ENCODE results near the gene HEATR9. TPM values are rescaled to one million over a fixed set of nuclear protein-coding genes. Genes with fewer than 3 reads are reported as not detected.

Gene HEATR9
- total RNA-seq, 1 donor from 2014 or later: 0.09 TPM

DNA sequence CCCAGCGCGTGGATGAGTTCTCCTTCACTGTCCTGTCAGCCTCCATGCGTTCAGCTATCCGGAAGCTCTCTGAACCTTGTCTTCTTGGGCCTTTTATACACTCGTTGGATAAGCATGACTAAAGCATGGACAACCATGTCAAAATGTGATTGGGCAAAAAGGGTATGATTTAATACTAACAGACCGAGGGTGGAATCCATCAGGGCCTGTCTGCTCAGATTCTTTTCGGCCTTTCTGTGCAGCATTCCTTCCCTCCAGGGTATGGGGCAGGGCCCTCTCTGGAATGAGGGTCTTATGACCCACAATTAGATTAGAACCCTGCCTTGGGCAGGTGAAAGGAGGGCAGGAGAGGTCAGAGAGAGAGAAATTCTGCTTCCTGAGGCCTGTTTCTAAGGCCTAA lies 25.5 kb upstream of the HEATR9 start:
- DNase-seq (ENCODE audit: low spot score): no peak

DNA sequence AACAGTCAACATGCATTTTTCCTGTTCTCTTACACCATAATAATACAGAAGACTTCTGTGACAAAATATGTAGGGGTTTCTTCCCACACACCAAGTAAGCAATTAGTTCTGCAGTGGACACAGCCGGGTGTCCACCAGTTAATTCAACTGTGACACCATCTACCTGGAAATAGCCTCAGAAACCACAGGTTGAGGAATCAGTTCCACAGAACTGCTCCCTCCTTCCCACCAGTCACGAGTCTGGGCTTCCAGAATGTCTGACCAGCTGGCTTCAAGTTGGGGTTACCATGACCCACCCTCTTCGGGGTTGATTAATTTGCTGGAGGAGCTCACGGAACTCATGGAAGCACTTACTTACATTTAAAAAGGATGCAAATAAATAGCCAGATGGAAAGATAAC lies 25.1 kb upstream of the HEATR9 start:
- DNase-seq (ENCODE audit: low spot score): no peak

GRCh38 chr17:35892091-35893035 lies 23.7 kb upstream of the HEATR9 start:
- DNase-seq (ENCODE audit: low spot score): no peak

DNA sequence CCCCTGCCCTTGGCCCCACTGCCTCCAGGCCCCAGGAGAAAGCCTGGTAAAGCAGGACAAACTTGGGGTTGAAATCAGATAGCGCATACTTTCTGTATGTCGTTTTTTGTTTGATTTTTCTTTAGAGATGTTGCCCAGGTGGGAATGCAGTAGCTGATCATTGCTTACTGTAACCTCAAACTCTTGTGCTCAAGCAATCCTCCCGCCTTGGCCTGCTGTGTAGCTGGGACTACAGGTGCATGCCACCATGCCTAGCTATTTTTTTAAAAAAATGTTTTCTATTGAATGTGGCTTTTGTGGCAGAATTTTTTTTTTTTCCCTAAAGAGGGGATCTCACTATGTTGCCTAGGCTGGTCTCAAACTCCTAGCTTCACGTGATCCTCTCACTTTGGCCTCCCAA lies 22.6 kb upstream of the HEATR9 start:
- no peak for DNase-seq (ENCODE audit: low spot score)

DNA sequence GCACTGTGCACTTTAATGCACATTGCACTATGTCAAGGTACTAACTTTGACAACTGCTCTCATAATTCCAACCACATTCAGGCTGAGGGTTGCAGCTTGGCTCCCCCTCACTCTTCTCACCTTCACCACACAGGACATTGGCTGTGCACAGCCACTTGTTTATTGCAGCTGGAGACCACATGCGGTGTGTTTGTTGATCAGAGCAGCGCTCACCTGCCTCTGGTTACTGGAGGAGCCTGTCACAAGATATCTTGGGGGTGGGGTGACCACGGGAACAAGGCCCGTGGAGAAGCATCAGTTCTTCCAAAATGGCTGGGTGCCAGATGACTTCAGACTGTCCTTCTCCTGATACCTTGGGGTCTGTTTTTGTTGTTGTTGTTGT lies 22.1 kb upstream of the HEATR9 start:
- DNase-seq (ENCODE audit: low spot score): peak; percentile 54

- DNase-seq (ENCODE audit: low spot score): no peak
Observed at GRCh38 chr17:35889818-35890773, 21.4 kb upstream of the HEATR9 start.

DNA sequence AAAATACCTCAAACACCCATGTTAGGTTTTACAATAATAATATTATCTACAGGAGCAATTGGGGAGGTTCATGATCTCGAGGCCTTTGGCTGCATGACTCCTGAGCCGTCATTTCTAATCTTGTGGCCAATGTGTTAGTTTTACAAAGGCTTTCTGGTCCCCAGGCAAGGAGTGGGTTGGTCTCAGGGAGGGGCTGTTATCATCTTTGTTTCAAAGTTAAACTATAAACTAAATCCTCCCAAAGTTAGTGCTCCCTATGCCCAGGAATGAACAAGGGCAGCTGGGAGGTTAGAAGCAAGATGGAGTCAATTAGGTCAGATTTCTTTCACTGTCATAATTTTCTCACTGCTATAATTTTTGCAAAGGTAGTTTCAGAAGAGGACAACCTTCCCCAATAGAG lies 20.6 kb upstream of the HEATR9 start:
- no peak for DNase-seq (ENCODE audit: low spot score)

DNA sequence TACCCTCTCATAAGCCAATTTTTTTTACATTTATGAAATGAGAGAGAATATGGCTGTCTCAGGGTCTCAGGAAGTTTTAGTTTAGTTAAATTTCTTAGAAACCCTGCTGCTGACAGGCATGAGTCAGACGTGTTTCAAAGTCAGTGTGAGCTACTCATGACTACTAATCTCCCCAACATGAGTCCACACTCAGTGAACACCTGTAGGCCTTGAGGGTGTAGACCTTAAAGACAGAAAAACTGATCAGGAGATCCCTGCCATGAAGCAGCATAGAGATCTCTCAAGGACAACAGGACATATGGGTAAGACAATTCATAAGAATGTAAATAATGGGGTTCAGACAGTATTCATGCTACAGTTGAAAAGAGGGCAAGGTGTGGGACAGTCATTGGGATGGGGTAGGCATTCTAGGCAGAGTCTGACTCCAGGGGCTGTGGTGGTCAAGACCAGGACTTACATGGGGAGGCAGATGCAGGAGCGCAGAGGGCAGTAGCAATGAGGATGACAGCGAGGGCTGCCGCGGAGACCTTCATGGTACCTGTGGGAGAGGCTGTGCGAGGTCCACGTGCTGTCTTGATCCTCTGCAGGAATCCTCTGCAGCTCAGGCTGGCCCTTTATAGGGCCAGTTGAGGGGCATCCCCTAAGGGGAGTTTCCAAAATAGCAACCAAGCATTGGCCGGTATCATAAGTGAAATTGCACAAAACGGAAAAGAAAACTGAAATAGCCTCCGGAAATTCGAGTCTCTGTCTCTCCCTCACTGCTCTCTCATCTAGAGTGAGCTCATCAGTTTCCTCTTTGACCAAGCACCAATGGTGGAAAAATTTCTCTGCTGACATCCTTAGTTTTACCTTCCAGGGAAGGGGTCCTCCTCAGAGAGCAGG lies 11.3 kb upstream of the HEATR9 start, which contains the start of gene CCL5:
Gene CCL5, minus strand, starts transcription at position 588 of the 882 bp plus-strand sequence.
- no peak for DNase-seq (ENCODE audit: low spot score)

- no peak for DNase-seq (ENCODE audit: low spot score)
Observed at GRCh38 chr17:35878361-35878760, 9.7 kb upstream of the HEATR9 start.

GRCh38 chr17:35877345-35878029 lies 8.8 kb upstream of the HEATR9 start:
- DNase-seq (ENCODE audit: low spot score): no peak

DNA sequence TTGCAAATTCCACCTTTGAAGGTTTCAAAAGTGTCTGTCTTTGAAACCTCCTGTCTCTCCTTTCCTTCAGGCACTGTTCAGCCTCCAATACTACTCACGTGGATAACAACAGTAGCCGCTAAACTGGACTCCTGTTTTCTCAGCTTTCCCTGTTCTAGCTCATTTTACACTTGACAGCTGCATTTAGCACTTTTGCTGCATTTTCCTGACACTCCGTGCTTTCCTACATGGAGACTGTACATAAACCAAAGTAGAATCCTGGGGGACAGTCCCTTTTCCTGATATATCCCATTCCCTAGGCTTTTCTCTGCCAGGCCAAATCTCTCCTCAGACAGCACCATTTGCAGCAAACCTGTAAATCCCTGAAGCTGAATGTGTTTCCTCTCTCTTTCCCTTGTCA lies 7.8 kb upstream of the HEATR9 start:
- no peak for DNase-seq (ENCODE audit: low spot score)

DNA sequence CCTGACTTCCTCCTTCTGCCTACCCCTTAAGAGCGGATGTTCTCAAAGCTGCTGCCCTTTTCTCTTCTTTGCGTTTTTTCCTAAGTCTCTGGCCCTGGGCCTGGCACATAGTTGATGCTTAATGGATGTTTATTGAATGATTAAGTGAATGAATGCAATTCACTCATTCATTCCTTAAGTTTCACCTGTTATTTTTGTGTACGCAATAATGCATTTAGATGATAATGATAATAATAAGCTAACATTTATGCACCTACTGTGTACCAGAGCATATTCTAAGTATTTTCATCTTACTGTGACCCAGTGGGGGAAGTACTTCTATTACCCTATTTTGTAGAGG lies 7.1 kb upstream of the HEATR9 start:
- no peak for DNase-seq (ENCODE audit: low spot score)

DNA sequence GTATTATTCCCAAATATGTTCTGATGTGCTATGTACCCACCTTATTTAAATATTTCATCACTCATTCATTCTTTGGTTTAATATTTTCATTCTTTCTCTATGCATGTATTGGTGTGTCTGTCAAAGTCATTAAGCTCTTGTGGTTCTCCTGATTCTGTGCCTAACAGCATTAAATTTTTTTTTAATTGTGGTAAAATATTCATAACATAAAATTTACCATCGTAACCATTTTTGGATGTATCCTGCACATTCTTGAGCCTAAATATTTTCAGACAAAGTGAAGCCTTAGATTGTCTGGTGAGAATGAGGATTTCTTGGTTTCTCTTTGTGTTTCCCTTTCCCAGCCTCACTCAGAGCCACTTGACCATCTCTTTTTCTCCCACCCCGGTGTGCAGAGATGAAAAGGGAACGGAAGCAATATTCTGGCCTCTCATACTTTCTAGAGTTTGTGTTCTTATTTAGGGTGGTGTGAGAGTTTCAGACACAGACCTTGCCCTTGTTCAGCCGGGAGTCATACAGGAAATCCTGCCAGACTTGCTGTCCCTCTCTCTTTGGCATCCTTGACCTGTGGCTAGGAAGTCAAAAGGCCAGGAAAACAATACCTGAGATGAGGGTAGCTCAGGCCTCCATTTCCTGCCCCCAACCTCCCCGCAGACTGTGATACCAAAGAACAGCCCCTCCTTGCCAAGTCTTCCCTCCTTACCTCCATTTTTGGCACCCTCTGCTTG lies 6.5 kb upstream of the HEATR9 start:
- no peak for DNase-seq (ENCODE audit: low spot score)

DNA sequence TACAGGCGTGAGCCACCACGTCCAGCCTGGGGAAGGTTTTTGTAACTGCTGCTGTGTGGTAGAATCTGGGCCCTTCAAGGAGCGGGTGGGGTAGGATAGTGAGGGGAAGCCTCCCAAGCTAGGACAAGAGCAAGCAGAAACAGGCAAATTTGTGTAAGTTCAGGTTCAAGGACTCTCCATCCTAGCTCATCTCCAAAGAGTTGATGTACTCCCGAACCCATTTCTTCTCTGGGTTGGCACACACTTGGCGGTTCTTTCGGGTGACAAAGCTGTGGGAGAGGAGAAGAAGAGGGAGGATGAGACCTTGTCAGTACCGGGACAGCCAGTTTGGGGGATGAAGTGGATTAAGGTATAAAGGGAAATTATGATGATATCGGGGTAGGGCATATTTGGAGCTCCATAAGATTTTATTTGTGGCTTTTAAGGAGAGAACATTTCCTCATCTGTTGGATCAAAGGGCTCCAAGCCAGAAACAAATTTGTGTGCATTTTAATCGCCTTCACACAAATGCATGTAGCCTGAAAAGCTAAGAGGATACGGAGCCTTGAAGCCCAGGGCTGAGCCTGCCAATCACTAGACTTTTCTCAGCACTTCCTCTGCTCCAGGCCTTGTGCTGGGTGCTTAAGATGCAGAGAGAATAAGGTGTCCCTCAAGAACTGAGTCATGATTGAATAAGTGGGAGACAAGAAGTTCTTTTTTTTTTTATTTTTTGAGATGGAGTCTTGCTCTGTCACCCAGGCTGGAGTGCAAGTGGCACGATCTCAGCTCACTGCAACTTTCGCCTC lies 3.7 kb upstream of the HEATR9 start:
- no peak for DNase-seq (ENCODE audit: low spot score)

- no peak for DNase-seq (ENCODE audit: low spot score)
Observed at GRCh38 chr17:35870906-35871819, 2.5 kb upstream of the HEATR9 start.

DNA sequence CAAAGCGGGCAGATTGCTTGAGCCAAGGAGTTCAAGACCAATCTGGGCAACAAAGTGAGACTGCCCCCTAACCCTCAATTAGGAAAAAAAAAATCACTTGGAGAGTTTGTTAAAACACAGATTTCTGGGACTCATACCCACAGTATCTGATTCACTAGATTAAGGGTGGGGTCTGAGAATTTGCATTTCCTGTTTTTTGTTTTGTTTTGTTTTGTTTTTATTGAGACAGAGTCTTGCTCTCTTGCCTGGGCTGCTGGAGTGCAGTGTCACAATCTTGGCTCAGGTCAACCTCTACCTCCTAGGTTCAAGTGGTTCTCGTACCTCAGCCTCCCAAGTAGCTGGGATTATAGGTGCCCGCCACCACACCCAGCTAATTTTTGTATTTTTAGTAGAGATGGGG lies 1.1 kb downstream of the HEATR9 start:
- DNase-seq (ENCODE audit: low spot score): no peak

DNA sequence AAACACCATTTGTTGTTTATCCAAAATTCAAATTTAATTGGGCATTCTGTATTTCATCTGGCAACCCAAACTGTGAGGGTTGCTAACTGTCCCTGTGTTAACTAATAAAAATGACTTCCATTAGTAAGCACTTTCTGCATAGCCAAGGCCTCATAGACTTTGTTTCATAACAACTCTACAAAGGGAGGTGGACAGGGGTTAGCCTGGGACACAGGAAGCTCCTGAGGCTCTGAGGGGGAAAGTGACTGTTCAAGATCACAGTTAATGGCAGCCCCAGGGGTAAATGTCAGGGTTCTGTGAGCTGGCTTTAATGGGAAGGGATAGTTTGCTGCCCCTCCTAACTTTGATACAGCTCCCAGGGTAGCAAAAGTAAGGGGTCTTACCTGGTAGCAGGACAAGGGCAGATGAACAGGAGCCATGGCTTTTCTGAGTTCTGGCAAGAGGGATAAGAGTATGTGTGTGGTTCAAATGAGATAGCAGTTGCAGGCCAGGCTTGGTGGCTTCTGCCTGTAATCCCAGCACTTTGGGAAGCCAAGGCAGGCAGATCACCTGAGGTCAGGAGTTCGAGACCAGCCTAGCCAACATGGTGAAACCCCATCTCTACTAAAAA lies 2.2 kb downstream of the HEATR9 start:
- no peak for DNase-seq (ENCODE audit: low spot score)

All from mucosa of gallbladder (tissue), 1 donor.